Erythroblast (primary cell): ENCODE results near the gene MDH1.

Source experiments
- GATA1 ChIP-seq: IDR thresholded peaks from 2 replicates; pipeline ENCODE4 v1.6.1; 2011; ENCODE audit warnings: low read depth, mild to moderate bottlenecking, control low read depth, low read length, moderate library complexity
- POLR2A ChIP-seq: IDR thresholded peaks from 2 replicates; pipeline ENCODE4 v1.6.1; 2011; ENCODE audit warnings: mild to moderate bottlenecking, low read length

- TF ChIP-seq POLR2A (no peak), GATA1 (no peak)
These were observed 42.7 kb downstream of the MDH1 start for GRCh38 chr2:63631501-63631900.
